Measurements from ENCODE around the gene SEC61A2.
"Not testable (repeated sequence)": the region's sequence is repeated elsewhere in the genome, so short reads cannot be mapped to it uniquely, and the experiment has no call there.

SEC61A2 gene

GRCh38 chr10:12129222-12130111, at the start of gene SEC61A2:
Gene SEC61A2, plus strand, starts transcription at chr10:12129677. Its CDS starts 111 bp downstream, at chr10:12129788.
- no peaks in the 10 kb centered on the region for H3K27me3 Mint-ChIP-seq
- H3K4me3 Mint-ChIP-seq = peak within 1 kb of the TSS; percentile 89
- peaks cover 5% of the 10 kb centered on the region for H3K36me3 Mint-ChIP-seq (ENCODE audit: low read depth)
- no peaks in the 10 kb centered on the region for H3K9me3 Mint-ChIP-seq
- H3K4me1 Mint-ChIP-seq (ENCODE audit: low read depth) = peaks cover 22% of the 10 kb centered on the region
- peak within 1 kb of the TSS; percentile 81 for H3K27ac Mint-ChIP-seq

- Mint-ChIP-seq H3K27me3 (no peaks in the 10 kb centered on the region), H3K36me3 (ENCODE audit: low read depth) (peaks cover 13% of the 10 kb centered on the region), H3K4me3 (no peak overlapping the region), H3K9me3 (no peaks in the 10 kb centered on the region), H3K27ac (no peak overlapping the region), H3K4me1 (ENCODE audit: low read depth) (peaks cover 15% of the 10 kb centered on the region)
Observed at GRCh38 chr10:12081470-12081869, 48.0 kb upstream of the SEC61A2 start.

GRCh38 chr10:12081879-12082557, 47.5 kb upstream of the SEC61A2 start:
- peaks cover 17% of the 10 kb centered on the region for H3K36me3 Mint-ChIP-seq (ENCODE audit: low read depth)
- no peak overlapping the region for H3K27ac Mint-ChIP-seq
- H3K4me3 Mint-ChIP-seq = no peak overlapping the region
- peaks cover 15% of the 10 kb centered on the region for H3K4me1 Mint-ChIP-seq (ENCODE audit: low read depth)
- H3K9me3 Mint-ChIP-seq = no peaks in the 10 kb centered on the region
- no peaks in the 10 kb centered on the region for H3K27me3 Mint-ChIP-seq

GRCh38 chr10:12088919-12089318, 40.6 kb upstream of the SEC61A2 start:
- Mint-ChIP-seq H3K36me3 (ENCODE audit: low read depth) (peaks cover 56% of the 10 kb centered on the region), H3K4me1 (ENCODE audit: low read depth) (no peaks in the 10 kb centered on the region), H3K9me3 (no peaks in the 10 kb centered on the region), H3K27me3 (no peaks in the 10 kb centered on the region), H3K4me3 (no peak overlapping the region), H3K27ac (no peak overlapping the region)

GRCh38 chr10:12091421-12091820, 38.1 kb upstream of the SEC61A2 start:
- H3K27ac Mint-ChIP-seq = no peak overlapping the region
- no peak overlapping the region for H3K4me3 Mint-ChIP-seq
- no peaks in the 10 kb centered on the region for H3K9me3 Mint-ChIP-seq
- H3K36me3 Mint-ChIP-seq (ENCODE audit: low read depth) = peaks cover 55% of the 10 kb centered on the region
- H3K4me1 Mint-ChIP-seq (ENCODE audit: low read depth) = no peaks in the 10 kb centered on the region
- H3K27me3 Mint-ChIP-seq = no peaks in the 10 kb centered on the region

GRCh38 chr10:12097361-12097760, 32.1 kb upstream of the SEC61A2 start:
- H3K4me1 Mint-ChIP-seq (ENCODE audit: low read depth); H3K4me3 Mint-ChIP-seq; H3K27ac Mint-ChIP-seq; H3K27me3 Mint-ChIP-seq; H3K9me3 Mint-ChIP-seq: not testable (repeated sequence)
- peaks cover 45% of the 10 kb centered on the region for H3K36me3 Mint-ChIP-seq (ENCODE audit: low read depth)

GRCh38 chr10:12097791-12098190, 31.7 kb upstream of the SEC61A2 start:
- Mint-ChIP-seq H3K36me3 (ENCODE audit: low read depth) (peaks cover 41% of the 10 kb centered on the region), H3K27me3 (no peaks in the 10 kb centered on the region), H3K9me3 (no peaks in the 10 kb centered on the region), H3K4me1 (ENCODE audit: low read depth) (no peaks in the 10 kb centered on the region), H3K4me3 (no peak overlapping the region), H3K27ac (no peak overlapping the region)

- Mint-ChIP-seq H3K27ac (no peak overlapping the region), H3K4me3 (no peak overlapping the region), H3K36me3 (ENCODE audit: low read depth) (peaks cover 37% of the 10 kb centered on the region), H3K27me3 (no peaks in the 10 kb centered on the region), H3K4me1 (ENCODE audit: low read depth) (no peaks in the 10 kb centered on the region), H3K9me3 (no peaks in the 10 kb centered on the region)
Observed at GRCh38 chr10:12098966-12099365, 30.5 kb upstream of the SEC61A2 start.

- H3K4me1 Mint-ChIP-seq (ENCODE audit: low read depth) = no peaks in the 10 kb centered on the region
- no peak overlapping the region for H3K27ac Mint-ChIP-seq
- H3K36me3 Mint-ChIP-seq (ENCODE audit: low read depth) = peaks cover 50% of the 10 kb centered on the region
- no peaks in the 10 kb centered on the region for H3K9me3 Mint-ChIP-seq
- no peaks in the 10 kb centered on the region for H3K27me3 Mint-ChIP-seq
- H3K4me3 Mint-ChIP-seq = no peak overlapping the region
Observed at GRCh38 chr10:12103802-12104201, 25.7 kb upstream of the SEC61A2 start.

- Mint-ChIP-seq H3K9me3 (no peaks in the 10 kb centered on the region), H3K36me3 (ENCODE audit: low read depth) (peaks cover 47% of the 10 kb centered on the region), H3K4me3 (no peak overlapping the region), H3K4me1 (ENCODE audit: low read depth) (peaks cover 21% of the 10 kb centered on the region), H3K27ac (no peak overlapping the region), H3K27me3 (no peaks in the 10 kb centered on the region)
Observed at GRCh38 chr10:12107781-12108180, 21.7 kb upstream of the SEC61A2 start.

- Mint-ChIP-seq H3K27me3 (no peaks in the 10 kb centered on the region), H3K36me3 (ENCODE audit: low read depth) (peaks cover 43% of the 10 kb centered on the region), H3K4me1 (ENCODE audit: low read depth) (peaks cover 33% of the 10 kb centered on the region), H3K4me3 (no peak overlapping the region), H3K27ac (peak overlapping the region; percentile 19), H3K9me3 (no peaks in the 10 kb centered on the region)
Observed at GRCh38 chr10:12109286-12109685, 20.2 kb upstream of the SEC61A2 start.

- H3K27ac Mint-ChIP-seq = peak overlapping the region; percentile 76
- H3K36me3 Mint-ChIP-seq (ENCODE audit: low read depth) = peaks cover 29% of the 10 kb centered on the region
- H3K4me3 Mint-ChIP-seq = peak overlapping the region; percentile 42
Observed at GRCh38 chr10:12111528-12111927, 17.9 kb upstream of the SEC61A2 start.

GRCh38 chr10:12113627-12114026, 15.8 kb upstream of the SEC61A2 start:
- Mint-ChIP-seq H3K27ac (peak overlapping the region; percentile 76), H3K36me3 (ENCODE audit: low read depth) (peaks cover 31% of the 10 kb centered on the region), H3K27me3 (no peaks in the 10 kb centered on the region), H3K9me3 (no peaks in the 10 kb centered on the region), H3K4me1 (ENCODE audit: low read depth) (peaks cover 33% of the 10 kb centered on the region), H3K4me3 (no peak overlapping the region)

More at GRCh38 chr10:12111528-12111927, 17.9 kb upstream of the SEC61A2 start:
- H3K9me3 Mint-ChIP-seq = no peaks in the 10 kb centered on the region
- peaks cover 33% of the 10 kb centered on the region for H3K4me1 Mint-ChIP-seq (ENCODE audit: low read depth)
- H3K27me3 Mint-ChIP-seq = no peaks in the 10 kb centered on the region

- H3K4me1 Mint-ChIP-seq (ENCODE audit: low read depth) = peaks cover 31% of the 10 kb centered on the region
- peak overlapping the region; percentile 92 for H3K27ac Mint-ChIP-seq
- H3K4me3 Mint-ChIP-seq = peak overlapping the region; percentile 69
- no peaks in the 10 kb centered on the region for H3K9me3 Mint-ChIP-seq
- no peaks in the 10 kb centered on the region for H3K27me3 Mint-ChIP-seq
- peaks cover 39% of the 10 kb centered on the region for H3K36me3 Mint-ChIP-seq (ENCODE audit: low read depth)
Observed at GRCh38 chr10:12121673-12122072, 7.8 kb upstream of the SEC61A2 start.

- no peaks in the 10 kb centered on the region for H3K9me3 Mint-ChIP-seq
- peak overlapping the region; percentile 89 for H3K4me3 Mint-ChIP-seq
- H3K4me1 Mint-ChIP-seq (ENCODE audit: low read depth) = peaks cover 22% of the 10 kb centered on the region
- H3K27me3 Mint-ChIP-seq = no peaks in the 10 kb centered on the region
- peak overlapping the region; percentile 81 for H3K27ac Mint-ChIP-seq
- H3K36me3 Mint-ChIP-seq (ENCODE audit: low read depth) = peaks cover 5% of the 10 kb centered on the region
Observed at GRCh38 chr10:12130237-12130872, 878 bp downstream of the SEC61A2 start.

All from stimulated activated naive CD8-positive, alpha-beta T cell treated with anti-CD3 and anti-CD28 coated beads, Interleukin-15, Interleukin-2, amounts not matched to agents 100 ng/mL and 50 ng/mL, for 24 hours (primary cell).